ENCODE measurements around the gene CLEC18B. TPM values are rescaled to one million over a fixed set of nuclear protein-coding genes. Genes with fewer than 3 reads are reported as not detected.

The CLEC18B gene
- total RNA-seq, 1 donor from 2014 or later = 3.5 TPM

GRCh38 chr16:74456290-74456625 is 35.0 kb upstream of the CLEC18B start:
- peaks cover 52% of the 10 kb centered on the region for H3K36me3 Mint-ChIP-seq (ENCODE audit: low read depth)
- no peak overlapping the region for H3K27ac Mint-ChIP-seq (ENCODE audit: unreplicated experiment)

GRCh38 chr16:74455619-74456289 is 34.5 kb upstream of the CLEC18B start:
- no peak for DNase-seq (ENCODE audit: low spot score)
- TF ChIP-seq, protein P1, sequence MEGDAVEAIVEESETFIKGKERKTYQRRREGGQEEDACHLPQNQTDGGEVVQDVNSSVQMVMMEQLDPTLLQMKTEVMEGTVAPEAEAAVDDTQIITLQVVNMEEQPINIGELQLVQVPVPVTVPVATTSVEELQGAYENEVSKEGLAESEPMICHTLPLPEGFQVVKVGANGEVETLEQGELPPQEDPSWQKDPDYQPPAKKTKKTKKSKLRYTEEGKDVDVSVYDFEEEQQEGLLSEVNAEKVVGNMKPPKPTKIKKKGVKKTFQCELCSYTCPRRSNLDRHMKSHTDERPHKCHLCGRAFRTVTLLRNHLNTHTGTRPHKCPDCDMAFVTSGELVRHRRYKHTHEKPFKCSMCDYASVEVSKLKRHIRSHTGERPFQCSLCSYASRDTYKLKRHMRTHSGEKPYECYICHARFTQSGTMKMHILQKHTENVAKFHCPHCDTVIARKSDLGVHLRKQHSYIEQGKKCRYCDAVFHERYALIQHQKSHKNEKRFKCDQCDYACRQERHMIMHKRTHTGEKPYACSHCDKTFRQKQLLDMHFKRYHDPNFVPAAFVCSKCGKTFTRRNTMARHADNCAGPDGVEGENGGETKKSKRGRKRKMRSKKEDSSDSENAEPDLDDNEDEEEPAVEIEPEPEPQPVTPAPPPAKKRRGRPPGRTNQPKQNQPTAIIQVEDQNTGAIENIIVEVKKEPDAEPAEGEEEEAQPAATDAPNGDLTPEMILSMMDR (IDR thresholded peaks at IDR 0.05) = no peak
- H3K36me3 Mint-ChIP-seq (ENCODE audit: low read depth) = peaks cover 55% of the 10 kb centered on the region
- no peak overlapping the region for H3K27ac Mint-ChIP-seq (ENCODE audit: unreplicated experiment)
- H3K9me3 Mint-ChIP-seq (ENCODE audit: low read depth) = no peaks in the 10 kb centered on the region
- no peaks in the 10 kb centered on the region for H3K27me3 Mint-ChIP-seq (ENCODE audit: low read depth)
- no peak overlapping the region for H3K4me3 Mint-ChIP-seq (ENCODE audit: unreplicated experiment)
- peaks cover 4% of the 10 kb centered on the region for H3K4me1 Mint-ChIP-seq (ENCODE audit: low read depth)

More at GRCh38 chr16:74456290-74456625, 35.0 kb upstream of the CLEC18B start:
- no peaks in the 10 kb centered on the region for H3K27me3 Mint-ChIP-seq (ENCODE audit: low read depth)
- no peaks in the 10 kb centered on the region for H3K9me3 Mint-ChIP-seq (ENCODE audit: low read depth)
- no peak for DNase-seq (ENCODE audit: low spot score)
- H3K4me1 Mint-ChIP-seq (ENCODE audit: low read depth) = peaks cover 2% of the 10 kb centered on the region
- no peak overlapping the region for H3K4me3 Mint-ChIP-seq (ENCODE audit: unreplicated experiment)
- TF ChIP-seq, protein P1 (IDR thresholded peaks at IDR 0.05) = no peak

DNA sequence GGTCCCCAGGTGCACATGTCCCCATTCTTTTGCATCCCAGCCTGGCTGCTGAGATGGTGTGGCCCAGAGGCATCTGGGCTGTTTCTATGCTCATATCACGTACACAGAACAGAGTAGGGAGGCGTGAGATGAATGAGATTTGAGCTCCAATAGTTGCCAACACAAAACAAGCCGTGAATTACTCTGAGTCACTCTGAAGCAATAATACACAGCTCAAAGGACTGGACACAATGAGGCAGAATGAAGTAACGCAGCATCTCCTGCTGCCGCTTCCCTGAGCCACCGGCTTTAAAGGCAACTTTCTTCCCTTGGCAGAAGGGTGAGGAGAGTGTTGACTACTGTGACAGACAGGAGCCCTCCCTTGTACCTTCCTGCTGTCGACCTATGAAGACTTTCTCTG is 33.9 kb upstream of the CLEC18B start:
- Mint-ChIP-seq H3K9me3 (ENCODE audit: low read depth) (no peaks in the 10 kb centered on the region), H3K27ac (ENCODE audit: unreplicated experiment) (no peak overlapping the region), H3K27me3 (ENCODE audit: low read depth) (no peaks in the 10 kb centered on the region), H3K4me3 (ENCODE audit: unreplicated experiment) (no peak overlapping the region), H3K4me1 (ENCODE audit: low read depth) (peaks cover 6% of the 10 kb centered on the region), H3K36me3 (ENCODE audit: low read depth) (peaks cover 51% of the 10 kb centered on the region)
- DNase-seq (ENCODE audit: low spot score) = no peak
- TF ChIP-seq, protein P1 (IDR thresholded peaks at IDR 0.05) = no peak

GRCh38 chr16:74451951-74452758 is 30.9 kb upstream of the CLEC18B start:
- Mint-ChIP-seq H3K4me1 (ENCODE audit: low read depth) (peaks cover 26% of the 10 kb centered on the region), H3K27me3 (ENCODE audit: low read depth) (no peaks in the 10 kb centered on the region), H3K4me3 (ENCODE audit: unreplicated experiment) (no peak overlapping the region), H3K36me3 (ENCODE audit: low read depth) (peaks cover 33% of the 10 kb centered on the region), H3K27ac (ENCODE audit: unreplicated experiment) (peak overlapping the region; percentile 5), H3K9me3 (ENCODE audit: low read depth) (no peaks in the 10 kb centered on the region)
- TF ChIP-seq, protein P1 (IDR thresholded peaks at IDR 0.05) = no peak
- no peak for DNase-seq (ENCODE audit: low spot score)

GRCh38 chr16:74450967-74451760 is 29.9 kb upstream of the CLEC18B start:
- TF ChIP-seq, protein P1 (IDR thresholded peaks at IDR 0.05) = no peak
- H3K9me3 Mint-ChIP-seq (ENCODE audit: low read depth) = no peaks in the 10 kb centered on the region
- no peak overlapping the region for H3K4me3 Mint-ChIP-seq (ENCODE audit: unreplicated experiment)
- peaks cover 26% of the 10 kb centered on the region for H3K4me1 Mint-ChIP-seq (ENCODE audit: low read depth)
- H3K27me3 Mint-ChIP-seq (ENCODE audit: low read depth) = no peaks in the 10 kb centered on the region
- peak overlapping the region; percentile 27 for H3K27ac Mint-ChIP-seq (ENCODE audit: unreplicated experiment)
- DNase-seq (ENCODE audit: low spot score) = no peak
- peaks cover 30% of the 10 kb centered on the region for H3K36me3 Mint-ChIP-seq (ENCODE audit: low read depth)

Data from chondrocyte (in vitro differentiated cells).